ENCODE measurements around the gene TCERG1. TPM values are rescaled to one million over a fixed set of nuclear protein-coding genes. Genes with fewer than 3 reads are reported as not detected.

TCERG1 gene
- polyA plus RNA-seq, 3 donors: 11.6 to 37.3 (median 18.0) TPM

DNA sequence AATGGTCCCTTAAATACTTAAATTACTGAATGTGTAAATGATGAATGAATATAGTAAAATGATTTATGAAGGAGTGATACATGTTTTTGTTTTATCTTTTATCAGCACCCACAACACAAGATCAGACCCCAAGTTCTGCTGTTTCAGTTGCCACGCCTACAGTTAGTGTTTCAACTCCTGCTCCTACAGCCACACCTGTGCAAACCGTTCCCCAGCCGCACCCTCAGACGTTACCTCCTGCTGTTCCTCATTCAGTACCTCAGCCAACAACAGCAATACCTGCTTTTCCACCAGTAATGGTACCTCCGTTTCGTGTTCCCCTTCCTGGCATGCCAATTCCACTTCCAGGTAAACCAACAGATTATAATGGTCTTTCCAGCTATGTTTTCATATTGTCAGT, 16.3 kb downstream of the TCERG1 start:
- no peak overlapping the region for H3K27ac ChIP-seq (ENCODE audit: low read depth in 1 of 2, low read length in 2 of 2)
- peaks cover 73% of the 10 kb centered on the region for H3K79me2 ChIP-seq (ENCODE audit: insufficient read depth, low read length)
- no peak overlapping the region for H3K4me2 ChIP-seq (replicated peaks; ENCODE audit: extremely low read depth, low read length, poor library complexity, severe bottlenecking)
- peaks cover 54% of the 10 kb centered on the region for H4K20me1 ChIP-seq (ENCODE audit: insufficient read depth, low read length)
- Mint-ChIP-seq H3K36me3 (peaks cover 75 to 86% of the 10 kb centered on the region in 2 donors), H3K4me1 (no peaks in the 10 kb centered on the region), H3K27me3 (ENCODE audit: low read depth in 3 of 3) (no peaks in the 10 kb centered on the region), H3K9me3 (no peaks in the 10 kb centered on the region), H3K4me3 (peak overlapping the region in 1 of 2 donors; percentile 6), H3K27ac (peak overlapping the region in 1 of 7 donors; percentile 61)
- no peaks in the 10 kb centered on the region for H3K27me3 ChIP-seq (ENCODE audit: control insufficient read depth in 2 of 2, insufficient read depth in 2 of 2, low read length in 2 of 2)
- peaks cover 82 to 97% of the 10 kb centered on the region in 2 donors for H3K36me3 ChIP-seq (replicated peaks in 1 of 2; ENCODE audit: control insufficient read depth in 1 of 2, insufficient read depth in 2 of 2, low read length in 2 of 2)
- TF ChIP-seq, protein P1, sequence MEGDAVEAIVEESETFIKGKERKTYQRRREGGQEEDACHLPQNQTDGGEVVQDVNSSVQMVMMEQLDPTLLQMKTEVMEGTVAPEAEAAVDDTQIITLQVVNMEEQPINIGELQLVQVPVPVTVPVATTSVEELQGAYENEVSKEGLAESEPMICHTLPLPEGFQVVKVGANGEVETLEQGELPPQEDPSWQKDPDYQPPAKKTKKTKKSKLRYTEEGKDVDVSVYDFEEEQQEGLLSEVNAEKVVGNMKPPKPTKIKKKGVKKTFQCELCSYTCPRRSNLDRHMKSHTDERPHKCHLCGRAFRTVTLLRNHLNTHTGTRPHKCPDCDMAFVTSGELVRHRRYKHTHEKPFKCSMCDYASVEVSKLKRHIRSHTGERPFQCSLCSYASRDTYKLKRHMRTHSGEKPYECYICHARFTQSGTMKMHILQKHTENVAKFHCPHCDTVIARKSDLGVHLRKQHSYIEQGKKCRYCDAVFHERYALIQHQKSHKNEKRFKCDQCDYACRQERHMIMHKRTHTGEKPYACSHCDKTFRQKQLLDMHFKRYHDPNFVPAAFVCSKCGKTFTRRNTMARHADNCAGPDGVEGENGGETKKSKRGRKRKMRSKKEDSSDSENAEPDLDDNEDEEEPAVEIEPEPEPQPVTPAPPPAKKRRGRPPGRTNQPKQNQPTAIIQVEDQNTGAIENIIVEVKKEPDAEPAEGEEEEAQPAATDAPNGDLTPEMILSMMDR (IDR thresholded peaks at IDR 0.05): no peak
- WGBS (ENCODE audit: insufficient coverage): 92% methylated on average over 4 of the region's 6 CpGs
- intact Hi-C loops (cut with micrococcal nuclease): no loop called here
- H3K4me3 ChIP-seq (replicated peaks in 1 of 3; ENCODE audit: low read depth in 2 of 3, low read length in 3 of 3): no peak overlapping the region
- H3K4me1 ChIP-seq (ENCODE audit: control insufficient read depth in 1 of 2, insufficient read depth in 2 of 2, low read length in 2 of 2): no peaks in the 10 kb centered on the region
- no peak overlapping the region for H3K9ac ChIP-seq (ENCODE audit: insufficient read depth, low read length, poor library complexity, severe bottlenecking)
- no peak for DNase-seq
- no peak overlapping the region for H2AFZ ChIP-seq (ENCODE audit: insufficient read depth, low read depth, low read length, poor library complexity, severe bottlenecking)
- no peaks in the 10 kb centered on the region for H3K9me3 ChIP-seq (replicated peaks in 1 of 2; ENCODE audit: control insufficient read depth in 1 of 2, insufficient read depth in 1 of 2, low read length in 2 of 2)

DNA sequence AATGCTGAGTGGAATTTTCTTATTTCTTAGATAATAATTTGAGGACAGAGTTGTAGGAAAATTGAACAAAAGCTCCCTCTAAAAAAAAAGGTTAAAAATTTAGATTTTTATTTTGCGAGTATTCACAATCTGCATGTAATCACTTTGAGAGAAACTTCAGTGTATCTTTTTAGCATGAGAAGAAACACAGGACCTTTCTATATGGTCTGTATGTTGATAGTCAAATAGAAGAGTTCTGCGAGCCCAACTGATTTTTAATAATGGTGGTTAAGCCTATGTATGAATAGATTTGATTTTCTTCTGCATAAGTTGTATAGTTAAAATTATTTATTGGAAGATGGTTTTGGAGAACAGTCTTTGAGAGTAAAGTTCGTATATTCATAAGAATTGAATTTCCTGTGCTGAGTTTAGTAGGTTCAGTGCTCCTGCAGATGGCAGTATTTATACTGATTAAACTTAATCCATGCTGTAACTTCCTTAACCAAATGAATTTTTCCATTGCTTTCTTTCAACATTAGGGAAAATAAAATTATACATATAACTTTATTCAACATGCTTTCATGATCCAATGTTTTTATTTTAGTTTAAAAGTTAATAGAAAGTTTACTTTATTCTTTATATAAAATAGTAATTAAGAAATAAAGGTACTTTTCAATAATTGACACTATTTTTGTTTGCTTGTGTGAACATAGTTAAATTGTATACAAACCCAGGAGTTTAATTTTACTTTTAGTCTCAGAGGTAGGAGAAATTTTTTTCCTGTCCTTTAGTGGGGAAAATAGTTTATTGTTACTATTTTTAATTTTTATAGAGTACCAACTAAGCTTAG, 19.6 kb downstream of the TCERG1 start:
- Mint-ChIP-seq H3K27me3 (ENCODE audit: low read depth in 3 of 3) (no peaks in the 10 kb centered on the region), H3K4me1 (no peaks in the 10 kb centered on the region), H3K36me3 (peaks cover 66 to 78% of the 10 kb centered on the region in 2 donors), H3K27ac (peak overlapping the region in 1 of 7 donors; percentile 37), H3K9me3 (no peaks in the 10 kb centered on the region), H3K4me3 (no peak overlapping the region)
- Histone ChIP-seq H3K4me3 (replicated peaks in 1 of 3; ENCODE audit: low read depth in 2 of 3, low read length in 3 of 3) (no peak overlapping the region), H4K20me1 (ENCODE audit: insufficient read depth, low read length) (peaks cover 36% of the 10 kb centered on the region), H3K4me2 (replicated peaks; ENCODE audit: extremely low read depth, low read length, poor library complexity, severe bottlenecking) (no peak overlapping the region), H3K9ac (ENCODE audit: insufficient read depth, low read length, poor library complexity, severe bottlenecking) (no peak overlapping the region), H3K9me3 (replicated peaks in 1 of 2; ENCODE audit: control insufficient read depth in 1 of 2, insufficient read depth in 1 of 2, low read length in 2 of 2) (no peaks in the 10 kb centered on the region), H3K79me2 (ENCODE audit: insufficient read depth, low read length) (peaks cover 46% of the 10 kb centered on the region), H3K27ac (ENCODE audit: low read depth in 1 of 2, low read length in 2 of 2) (no peak overlapping the region), H3K27me3 (ENCODE audit: control insufficient read depth in 2 of 2, insufficient read depth in 2 of 2, low read length in 2 of 2) (no peaks in the 10 kb centered on the region), H3K36me3 (replicated peaks in 1 of 2; ENCODE audit: control insufficient read depth in 1 of 2, insufficient read depth in 2 of 2, low read length in 2 of 2) (peaks cover 79 to 93% of the 10 kb centered on the region in 2 donors), H3K4me1 (ENCODE audit: control insufficient read depth in 1 of 2, insufficient read depth in 2 of 2, low read length in 2 of 2) (no peaks in the 10 kb centered on the region), H2AFZ (ENCODE audit: insufficient read depth, low read depth, low read length, poor library complexity, severe bottlenecking) (no peak overlapping the region)
- WGBS (ENCODE audit: insufficient coverage): no CpG with 5 or more reads among the region's 3 CpGs
- TF ChIP-seq, protein P1 (IDR thresholded peaks at IDR 0.05): no peak
- DNase-seq: no peak
- intact Hi-C loops (cut with micrococcal nuclease): no loop called here

Measured in CD14-positive monocyte (primary cell).